ENCODE results near the gene ARL6.

ARL6 gene

GRCh38 chr3:97764407-97765238, at the start of gene ARL6:
Gene ARL6, plus strand, starts transcription at chr3:97764758. Its CDS starts 3,350 bp downstream, at chr3:97768108.
- DNase-seq (ENCODE audit: low read depth, low spot score), result peak; percentile 61
- H3K36me3 ChIP-seq (ENCODE audit: control insufficient read depth, insufficient read depth, low read length), result no peaks in the 10 kb centered on the region
- no CpG with 5 or more reads among the region's 46 CpGs for WGBS (ENCODE audit: insufficient coverage, insufficient read length)
- H3K27me3 ChIP-seq (ENCODE audit: control insufficient read depth, insufficient read depth, low read length), result no peaks in the 10 kb centered on the region
- H3K27ac ChIP-seq (ENCODE audit: low read length), result no peak within 1 kb of the TSS
- peak within 1 kb of the TSS; percentile 88 for H3K4me3 ChIP-seq (ENCODE audit: low read length)
- no peaks in the 10 kb centered on the region for H3K9me3 ChIP-seq (ENCODE audit: control insufficient read depth, insufficient read depth, low read length)
- no peaks in the 10 kb centered on the region for H3K4me1 ChIP-seq (ENCODE audit: control insufficient read depth, insufficient read depth, low read length)

DNA sequence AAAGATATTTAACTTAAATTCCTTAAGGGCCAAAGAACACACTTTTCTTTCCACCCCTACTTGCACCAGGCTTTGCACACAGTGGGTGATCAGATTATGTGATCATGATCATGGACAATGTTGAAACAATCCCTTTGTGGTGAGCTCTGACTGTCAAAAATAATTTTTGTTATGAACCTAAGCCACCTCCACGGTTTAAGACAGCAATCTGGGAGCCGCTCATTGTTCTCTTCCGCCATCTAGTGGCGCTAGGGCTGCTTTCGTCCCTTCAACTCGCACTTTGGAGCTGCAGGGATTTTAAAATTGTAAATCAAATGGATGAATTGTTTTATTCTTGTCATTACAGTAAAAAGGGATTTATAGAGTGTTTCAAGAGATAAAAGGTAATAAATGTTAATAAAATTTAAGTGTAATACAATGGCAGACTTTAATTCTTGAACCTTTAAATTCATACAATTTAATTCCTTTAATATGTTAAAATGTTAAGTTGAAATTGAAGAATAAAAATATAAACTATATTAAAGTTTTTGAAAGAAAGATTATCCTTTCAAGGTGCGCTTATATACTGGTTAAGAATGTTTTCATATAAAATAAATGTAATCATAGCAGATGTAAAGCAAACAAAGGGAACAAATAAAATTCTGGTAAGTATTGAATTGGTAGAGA, 45.3 kb upstream of the ARL6 start:
- Histone ChIP-seq H3K36me3 (ENCODE audit: control insufficient read depth, insufficient read depth, low read length) (no peaks in the 10 kb centered on the region), H3K4me1 (ENCODE audit: control insufficient read depth, insufficient read depth, low read length) (peaks cover 1% of the 10 kb centered on the region; the same call in 1 of the 2 replicates), H3K27ac (ENCODE audit: low read length) (no peak overlapping the region), H3K4me3 (ENCODE audit: low read length) (no peak overlapping the region), H3K9me3 (ENCODE audit: control insufficient read depth, insufficient read depth, low read length) (no peaks in the 10 kb centered on the region), H3K27me3 (ENCODE audit: control insufficient read depth, insufficient read depth, low read length) (no peaks in the 10 kb centered on the region)
- no CpG with 5 or more reads among the region's 7 CpGs for WGBS (ENCODE audit: insufficient coverage, insufficient read length)
- DNase-seq (ENCODE audit: low read depth, low spot score), result peak; percentile 55

GRCh38 chr3:97720417-97720816, 44.1 kb upstream of the ARL6 start:
- H3K27me3 ChIP-seq (ENCODE audit: control insufficient read depth, insufficient read depth, low read length), result no peaks in the 10 kb centered on the region
- H3K36me3 ChIP-seq (ENCODE audit: control insufficient read depth, insufficient read depth, low read length), result no peaks in the 10 kb centered on the region
- no CpG with 5 or more reads among the region's 2 CpGs for WGBS (ENCODE audit: insufficient coverage, insufficient read length)
- H3K9me3 ChIP-seq (ENCODE audit: control insufficient read depth, insufficient read depth, low read length), result no peaks in the 10 kb centered on the region
- H3K4me3 ChIP-seq (ENCODE audit: low read length), result no peak overlapping the region
- H3K4me1 ChIP-seq (ENCODE audit: control insufficient read depth, insufficient read depth, low read length), result peaks cover 1% of the 10 kb centered on the region; the same call in 1 of the 2 replicates
- no peak for DNase-seq (ENCODE audit: low read depth, low spot score)
- no peak overlapping the region for H3K27ac ChIP-seq (ENCODE audit: low read length)

DNA sequence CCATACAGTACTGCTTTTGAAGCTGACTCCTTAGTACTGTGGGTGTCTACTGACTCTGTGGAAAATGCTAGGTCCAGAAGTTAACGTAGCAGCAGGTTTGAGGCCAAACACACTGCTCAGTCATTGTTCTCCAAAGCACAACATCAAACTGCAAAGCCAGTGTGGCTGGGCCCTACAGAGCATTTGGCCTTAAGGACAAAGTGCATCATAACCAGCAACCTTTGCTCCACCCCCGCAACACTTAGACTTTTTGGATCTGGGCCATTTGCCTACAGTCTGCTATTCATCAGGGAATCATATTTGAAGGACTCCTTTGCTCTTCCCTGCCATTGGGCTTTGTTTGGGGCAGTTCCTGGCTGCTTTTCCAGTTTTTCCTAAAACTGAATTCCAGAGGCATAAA, 43.1 kb upstream of the ARL6 start:
- DNase-seq (ENCODE audit: low read depth, low spot score), result no peak
- Histone ChIP-seq H3K4me3 (ENCODE audit: low read length) (no peak overlapping the region), H3K27me3 (ENCODE audit: control insufficient read depth, insufficient read depth, low read length) (no peaks in the 10 kb centered on the region), H3K9me3 (ENCODE audit: control insufficient read depth, insufficient read depth, low read length) (no peaks in the 10 kb centered on the region), H3K27ac (ENCODE audit: low read length) (no peak overlapping the region), H3K4me1 (ENCODE audit: control insufficient read depth, insufficient read depth, low read length) (peaks cover 1% of the 10 kb centered on the region; the same call in 1 of the 2 replicates), H3K36me3 (ENCODE audit: control insufficient read depth, insufficient read depth, low read length) (no peaks in the 10 kb centered on the region)
- WGBS (ENCODE audit: insufficient coverage, insufficient read length), result no CpG with 5 or more reads among the region's 2 CpGs

DNA sequence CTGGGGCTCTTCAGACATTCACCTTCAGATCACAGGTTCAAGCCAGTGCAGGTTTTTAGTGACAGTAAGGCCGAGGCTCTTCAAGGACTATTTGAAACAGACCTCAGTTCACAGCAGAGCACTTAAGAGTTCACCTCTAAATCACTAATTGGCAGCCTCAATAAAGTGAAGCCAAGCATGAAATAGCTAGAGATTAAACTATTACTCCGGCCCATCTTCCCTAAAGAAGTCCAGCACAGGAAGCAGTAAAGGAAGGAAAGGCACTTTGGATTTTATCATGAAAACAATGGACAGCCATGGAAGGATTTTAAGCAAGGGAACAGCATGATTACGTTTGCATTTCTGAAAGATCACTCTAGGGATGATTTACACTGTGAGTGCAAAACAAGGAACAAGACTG, 27.6 kb upstream of the ARL6 start:
- Histone ChIP-seq H3K27me3 (ENCODE audit: control insufficient read depth, insufficient read depth, low read length) (no peaks in the 10 kb centered on the region), H3K4me1 (ENCODE audit: control insufficient read depth, insufficient read depth, low read length) (0 out of 2 replicates have a peak, but pooled peaks cover 1% of the 10 kb centered on the region), H3K27ac (ENCODE audit: low read length) (no peak overlapping the region), H3K9me3 (ENCODE audit: control insufficient read depth, insufficient read depth, low read length) (no peaks in the 10 kb centered on the region), H3K36me3 (ENCODE audit: control insufficient read depth, insufficient read depth, low read length) (no peaks in the 10 kb centered on the region), H3K4me3 (ENCODE audit: low read length) (no peak overlapping the region)
- WGBS (ENCODE audit: insufficient coverage, insufficient read length), result no CpG with 5 or more reads among the region's 3 CpGs
- no peak for DNase-seq (ENCODE audit: low read depth, low spot score)

DNA sequence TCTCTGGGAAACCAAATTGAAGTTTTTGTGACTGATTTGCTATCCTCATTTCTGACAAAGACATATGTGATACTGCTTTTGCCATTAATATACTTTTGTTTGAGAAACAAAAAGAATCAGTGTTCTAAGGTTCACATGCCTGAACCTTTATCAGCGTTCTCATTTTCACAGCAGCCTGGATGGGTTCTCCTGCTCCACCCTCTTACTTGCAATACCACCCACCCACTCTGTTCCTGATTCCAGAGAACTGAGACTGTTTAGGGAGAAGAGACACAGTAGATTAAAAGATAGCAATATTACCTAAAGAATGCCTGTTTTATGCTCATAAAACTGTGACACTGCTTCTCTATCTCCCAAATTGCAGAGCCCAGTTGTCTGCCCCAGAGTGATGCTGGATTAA, 25.8 kb upstream of the ARL6 start:
- WGBS (ENCODE audit: insufficient coverage, insufficient read length), result no CpG with 5 or more reads among the region's 1 CpG
- H3K4me1 ChIP-seq (ENCODE audit: control insufficient read depth, insufficient read depth, low read length), result 0 out of 2 replicates have a peak, but pooled peaks cover 1% of the 10 kb centered on the region
- no peaks in the 10 kb centered on the region for H3K9me3 ChIP-seq (ENCODE audit: control insufficient read depth, insufficient read depth, low read length)
- no peak overlapping the region for H3K4me3 ChIP-seq (ENCODE audit: low read length)
- no peaks in the 10 kb centered on the region for H3K36me3 ChIP-seq (ENCODE audit: control insufficient read depth, insufficient read depth, low read length)
- H3K27ac ChIP-seq (ENCODE audit: low read length), result no peak overlapping the region
- DNase-seq (ENCODE audit: low read depth, low spot score), result no peak
- H3K27me3 ChIP-seq (ENCODE audit: control insufficient read depth, insufficient read depth, low read length), result no peaks in the 10 kb centered on the region

- Histone ChIP-seq H3K9me3 (ENCODE audit: control insufficient read depth, insufficient read depth, low read length) (no peaks in the 10 kb centered on the region), H3K4me1 (ENCODE audit: control insufficient read depth, insufficient read depth, low read length) (no peaks in the 10 kb centered on the region), H3K27me3 (ENCODE audit: control insufficient read depth, insufficient read depth, low read length) (no peaks in the 10 kb centered on the region), H3K4me3 (ENCODE audit: low read length) (no peak overlapping the region), H3K27ac (ENCODE audit: low read length) (no peak overlapping the region), H3K36me3 (ENCODE audit: control insufficient read depth, insufficient read depth, low read length) (no peaks in the 10 kb centered on the region)
- DNase-seq (ENCODE audit: low read depth, low spot score), result no peak
- no CpG with 5 or more reads among the region's 3 CpGs for WGBS (ENCODE audit: insufficient coverage, insufficient read length)
Measured at GRCh38 chr3:97742036-97742435, 22.5 kb upstream of the ARL6 start.

- no peak for DNase-seq (ENCODE audit: low read depth, low spot score)
- H3K27ac ChIP-seq (ENCODE audit: low read length), result no peak overlapping the region
- WGBS (ENCODE audit: insufficient coverage, insufficient read length), result no CpG with 5 or more reads among the region's 3 CpGs
- no peaks in the 10 kb centered on the region for H3K9me3 ChIP-seq (ENCODE audit: control insufficient read depth, insufficient read depth, low read length)
- H3K36me3 ChIP-seq (ENCODE audit: control insufficient read depth, insufficient read depth, low read length), result no peaks in the 10 kb centered on the region
- no peaks in the 10 kb centered on the region for H3K4me1 ChIP-seq (ENCODE audit: control insufficient read depth, insufficient read depth, low read length)
- H3K27me3 ChIP-seq (ENCODE audit: control insufficient read depth, insufficient read depth, low read length), result no peaks in the 10 kb centered on the region
- no peak overlapping the region for H3K4me3 ChIP-seq (ENCODE audit: low read length)
Measured at GRCh38 chr3:97744289-97744688, 20.3 kb upstream of the ARL6 start.

GRCh38 chr3:97763586-97764406, 762 bp upstream of the ARL6 start:
- no peaks in the 10 kb centered on the region for H3K36me3 ChIP-seq (ENCODE audit: control insufficient read depth, insufficient read depth, low read length)
- no peak for DNase-seq (ENCODE audit: low read depth, low spot score)
- H3K27ac ChIP-seq (ENCODE audit: low read length), result no peak overlapping the region
- H3K27me3 ChIP-seq (ENCODE audit: control insufficient read depth, insufficient read depth, low read length), result no peaks in the 10 kb centered on the region
- H3K9me3 ChIP-seq (ENCODE audit: control insufficient read depth, insufficient read depth, low read length), result no peaks in the 10 kb centered on the region
- no peaks in the 10 kb centered on the region for H3K4me1 ChIP-seq (ENCODE audit: control insufficient read depth, insufficient read depth, low read length)
- H3K4me3 ChIP-seq (ENCODE audit: low read length), result peak overlapping the region; percentile 88; the same call in 1 of the 2 replicates
- WGBS (ENCODE audit: insufficient coverage, insufficient read length), result no CpG with 5 or more reads among the region's 22 CpGs

DNA sequence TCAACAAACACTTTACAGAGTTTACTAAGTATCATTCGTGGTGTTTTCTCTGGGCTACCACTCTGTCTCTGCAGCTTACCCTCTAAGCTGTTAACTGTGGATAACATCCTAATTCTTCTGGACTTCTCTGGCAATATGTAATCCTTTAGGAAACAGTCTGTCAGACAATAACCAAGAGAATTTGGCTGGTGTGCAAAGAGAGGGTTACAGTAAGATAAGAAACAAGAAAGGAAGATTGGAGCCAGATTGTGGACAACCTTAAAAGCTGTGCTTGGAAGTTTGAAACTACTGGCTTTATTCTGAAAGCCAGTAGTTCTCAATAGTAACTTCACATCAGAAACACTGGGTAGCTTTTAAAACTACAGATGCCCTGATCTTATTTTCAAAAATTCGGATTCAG, 778 bp downstream of the ARL6 start:
- no peaks in the 10 kb centered on the region for H3K36me3 ChIP-seq (ENCODE audit: control insufficient read depth, insufficient read depth, low read length)
- no peak overlapping the region for H3K27ac ChIP-seq (ENCODE audit: low read length)
- DNase-seq (ENCODE audit: low read depth, low spot score), result no peak
- no peaks in the 10 kb centered on the region for H3K9me3 ChIP-seq (ENCODE audit: control insufficient read depth, insufficient read depth, low read length)
- H3K27me3 ChIP-seq (ENCODE audit: control insufficient read depth, insufficient read depth, low read length), result no peaks in the 10 kb centered on the region
- no peaks in the 10 kb centered on the region for H3K4me1 ChIP-seq (ENCODE audit: control insufficient read depth, insufficient read depth, low read length)
- H3K4me3 ChIP-seq (ENCODE audit: low read length), result peak overlapping the region; percentile 17; the same call in 1 of the 2 replicates
- no CpG with 5 or more reads among the region's 2 CpGs for WGBS (ENCODE audit: insufficient coverage, insufficient read length)

Measured in iPS DF 6.9 (cell line).